B cell (primary cell): ENCODE results near the gene CSF1R. TPM values are rescaled to one million over a fixed set of nuclear protein-coding genes. Genes with fewer than 3 reads are reported as not detected.
A peak's percentile ranks its signal among the peaks of the same experiment; 100 is the strongest.

ENCODE experiments used
- ATAC-seq: fragments of 200-7000 bp; cut with Tn5 transposase; one replicate; pipeline ENCODE4 v1.10.0; 2021; ENCODE audit warnings: low read depth, mild to moderate bottlenecking, moderate number of reproducible peaks, moderate library complexity
- CTCF ChIA-PET: fragments of 350-600 bp; sonication (Branson Sonifier 250); formaldehyde crosslinking; loops from one replicate; lab custom pipeline; 2021; ENCODE audit warnings: antibody characterized with exemption, inconsistent platforms; lab: Charles Lee
- POLR2A ChIA-PET: fragments of 350-600 bp; sonication (Branson Sonifier 250); formaldehyde crosslinking; loops from one replicate; lab custom pipeline; 2021; ENCODE audit warnings: antibody characterized with exemption; lab: Charles Lee
- DNase-seq: peaks from one replicate; pipeline ENCODE4 v3.0.0; 2013
- H2AFZ ChIP-seq: 2 replicates; pipeline ENCODE4 v1.6.1; 2012; ENCODE audit warnings: mild to moderate bottlenecking, low read depth, low read length; ENCODE audit not compliant: insufficient read depth, poor library complexity, severe bottlenecking
- H3K27ac ChIP-seq, 2 donors: 1 replicate in 1 of 2; 2 replicates in 1 of 2; pipeline ENCODE4 v1.5.1; 2012 to 2013; ENCODE audit warnings: low read length in 2 of 2, mild to moderate bottlenecking in 2 of 2, moderate library complexity in 1 of 2
- H3K27me3 ChIP-seq, 4 experiments: fragments of 200-600 bp in 1 of 4; sonication (generic) in 1 of 4; replicated peaks in 1 of 4; 1 replicate in 2 of 4; 2 replicates in 2 of 4; pipeline versions ENCODE4 v1.6.1 to v1.7.0; 2013 to 2016; ENCODE audit warnings: low read length in 3 of 4, mild to moderate bottlenecking in 2 of 4, mixed read lengths in 1 of 4, moderate library complexity in 1 of 4; ENCODE audit not compliant: insufficient read depth in 4 of 4, control insufficient read depth in 3 of 4; ENCODE audit errors: control extremely low read depth in 1 of 4
- H3K36me3 ChIP-seq, 2 experiments: replicated peaks in 1 of 2; 1 replicate in 1 of 2; 2 replicates in 1 of 2; pipeline versions ENCODE4 v1.6.1 to v1.7.1; 2013; ENCODE audit warnings: low read length in 1 of 2; ENCODE audit not compliant: insufficient read depth in 2 of 2, control insufficient read depth in 1 of 2; ENCODE audit errors: control extremely low read depth in 1 of 2, extremely low read depth in 1 of 2
- H3K4me1 ChIP-seq, 2 donors: fragments of 200-600 bp in 1 of 2; sonication (generic) in 1 of 2; 1 replicate in 1 of 2; 2 replicates in 1 of 2; pipeline versions ENCODE4 v1.5.1 to v1.6.1; 2013 to 2017; ENCODE audit warnings: low read length in 2 of 2; ENCODE audit not compliant: control insufficient read depth in 2 of 2, insufficient read depth in 2 of 2
- H3K4me2 ChIP-seq: replicated peaks from 2 replicates; pipeline ENCODE3; 2012; ENCODE audit warnings: mild to moderate bottlenecking, low read depth, low read length; ENCODE audit not compliant: poor library complexity, severe bottlenecking
- H3K4me3 ChIP-seq, 5 experiments: fragments of 200-600 bp in 1 of 5; sonication (generic) in 1 of 5; 1 replicate in 3 of 5; 2 replicates in 2 of 5; pipeline versions ENCODE4 v1.5.1 to v1.7.0; 2011 to 2016; ENCODE audit warnings: low read length in 4 of 5, mild to moderate bottlenecking in 4 of 5, low read depth in 2 of 5, control low read depth in 1 of 5, moderate library complexity in 1 of 5; ENCODE audit not compliant: insufficient read depth in 1 of 5; ENCODE audit errors: control extremely low read depth in 1 of 5, extremely low read depth in 1 of 5
- H3K79me2 ChIP-seq: fragments of 200-600 bp; sonication (generic); one replicate; pipeline ENCODE4 v1.6.0; 2016; ENCODE audit warnings: low read length; ENCODE audit not compliant: control insufficient read depth, insufficient read depth
- H3K9ac ChIP-seq: fragments of 200-600 bp; sonication (generic); 2 replicates; pipeline ENCODE4 v1.6.1; 2017; ENCODE audit warnings: mild to moderate bottlenecking, low read length, moderate library complexity
- H3K9me3 ChIP-seq, 3 donors: one replicate each; pipeline versions ENCODE4 v1.6.1 to v1.7.1; 2013; ENCODE audit warnings: low read length in 2 of 3; ENCODE audit not compliant: control insufficient read depth in 2 of 3, insufficient read depth in 1 of 3; ENCODE audit errors: control extremely low read depth in 1 of 3
- H4K20me1 ChIP-seq: 2 replicates; pipeline ENCODE4 v1.6.0; 2012; ENCODE audit warnings: mild to moderate bottlenecking, low read length; ENCODE audit not compliant: insufficient read depth, control insufficient read depth, poor library complexity, severe bottlenecking
- H3K27ac Mint-ChIP-seq: one replicate; pipeline ENCODE4 v1.8.0; 2021; ENCODE audit warnings: mixed read lengths
- H3K27me3 Mint-ChIP-seq: one replicate; pipeline ENCODE4 v1.8.0; 2021; ENCODE audit warnings: mixed read lengths
- H3K4me1 Mint-ChIP-seq: one replicate; pipeline ENCODE4 v1.8.0; 2021; ENCODE audit warnings: mixed read lengths
- H3K4me3 Mint-ChIP-seq: one replicate; pipeline ENCODE4 v1.8.0; 2021; ENCODE audit warnings: mixed read lengths
- H3K9me3 Mint-ChIP-seq: one replicate; pipeline ENCODE4 v1.8.0; 2022; ENCODE audit warnings: mixed read lengths; ENCODE audit not compliant: insufficient read depth
- EZH2 ChIP-seq: IDR thresholded peaks from 2 replicates; pipeline ENCODE4 v1.6.1; 2012; ENCODE audit warnings: borderline replicate concordance, low read depth, mild to moderate bottlenecking, moderate library complexity, low read length; ENCODE audit not compliant: insufficient read depth, poor library complexity, severe bottlenecking
- WGBS: methylation state at CpG from one replicate; pipeline ENCODE4 v1.1.5; 2013; ENCODE audit warnings: missing lambda C conversion rate; ENCODE audit not compliant: insufficient coverage; 5-methylcytosine and 5-hydroxymethylcytosine counted together
- intact Hi-C: fragments of 100-400 bp; cut with micrococcal nuclease; formaldehyde crosslinking; loops from one replicate; pipeline ENCODE4 v1.10.0; 2022
- polyA plus RNA-seq: library from polyadenylated mRNA; depleted of rRNA; stranded (reverse); fragments of >200 nt; gene quantifications from 2 replicates; pipeline ENCODE4 v1.2.3, GENCODE V29; 2012
- total RNA-seq, 2 donors: library from RNA; stranded (reverse); fragments of 120-200 nt in 1 of 2; gene quantifications; 1 replicate in 1 of 2; 2 replicates in 1 of 2; pipeline versions ENCODE4 v1.2.3 to v1.2.4, GENCODE V29; 2013 to 2022
- TF ChIP-seq, protein P1 (sequence below): fragments of 200-600 bp; IDR thresholded peaks from one replicate; pipeline ENCODE4 v1.8.0; 2022; ENCODE audit warnings: antibody characterized with exemption, mild to moderate bottlenecking

CSF1R gene
- total and polyA plus RNA-seq, 2 donors (not counting 1 experiment from before 2014, with no cell fraction given) = 1.6 to 2.5 TPM

DNA sequence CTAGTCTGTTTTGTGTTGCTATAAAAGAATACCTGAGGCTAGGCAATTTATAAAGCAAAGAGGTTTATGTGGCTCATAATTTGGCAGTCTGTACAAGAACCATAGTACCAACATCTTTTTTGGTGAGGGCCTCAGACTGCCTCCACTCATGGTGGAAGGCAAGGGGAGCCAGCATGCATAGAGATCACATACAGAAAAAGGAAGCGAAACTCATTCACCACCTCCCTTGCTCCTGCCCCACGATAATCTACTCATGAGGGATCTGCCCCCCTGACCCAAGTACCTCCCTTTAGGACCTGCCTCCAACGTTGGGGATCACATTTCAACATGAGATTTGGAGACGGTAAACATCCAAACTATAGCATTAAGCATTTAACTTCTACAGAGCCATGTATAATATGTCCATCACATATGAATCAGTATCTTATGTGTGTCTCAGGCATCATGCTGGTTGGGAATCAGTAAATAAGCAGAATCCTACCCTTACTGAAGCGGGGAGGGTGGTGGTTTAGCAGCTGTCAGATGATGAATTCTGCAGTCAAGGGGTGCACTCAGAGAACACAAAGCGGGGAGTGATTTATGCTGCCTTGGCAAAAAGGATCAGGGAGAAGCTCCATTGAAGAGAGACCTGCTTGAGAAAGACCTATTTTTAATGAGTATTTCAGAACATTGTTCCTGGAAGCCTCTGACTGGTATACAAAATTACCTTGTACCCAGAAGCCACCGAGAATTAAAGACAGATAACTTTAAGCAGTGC is 51.0 kb downstream of the CSF1R start:
- DNase-seq (peak; percentile 45), ATAC-seq (peak; percentile 84)
- ChIA-PET POLR2A (no interaction called here), CTCF (interaction anchor here (1.3 kb wide), 1 partner anchor 10 kb away, joined by 4 read pairs; no protein-coding TSS in a partner anchor)
- Histone ChIP-seq H3K4me1 (peaks cover 2 to 6% of the 10 kb centered on the region in 2 donors), H3K9ac (no peak overlapping the region), H3K27me3 (no peaks in the 10 kb centered on the region), H3K27ac (no peak overlapping the region), H3K9me3 (no peaks in the 10 kb centered on the region), H3K4me3 (no peak overlapping the region), H4K20me1 (no peaks in the 10 kb centered on the region), H2AFZ (no peak overlapping the region), H3K79me2 (no peaks in the 10 kb centered on the region), H3K4me2 (no peak overlapping the region), H3K36me3 (peaks cover 44 to 86% of the 10 kb centered on the region in 2 experiments)
- peaks cover 13% of the 10 kb centered on the region for H3K4me1 Mint-ChIP-seq
- TF ChIP-seq EZH2 = no peak
- TF ChIP-seq, protein P1, sequence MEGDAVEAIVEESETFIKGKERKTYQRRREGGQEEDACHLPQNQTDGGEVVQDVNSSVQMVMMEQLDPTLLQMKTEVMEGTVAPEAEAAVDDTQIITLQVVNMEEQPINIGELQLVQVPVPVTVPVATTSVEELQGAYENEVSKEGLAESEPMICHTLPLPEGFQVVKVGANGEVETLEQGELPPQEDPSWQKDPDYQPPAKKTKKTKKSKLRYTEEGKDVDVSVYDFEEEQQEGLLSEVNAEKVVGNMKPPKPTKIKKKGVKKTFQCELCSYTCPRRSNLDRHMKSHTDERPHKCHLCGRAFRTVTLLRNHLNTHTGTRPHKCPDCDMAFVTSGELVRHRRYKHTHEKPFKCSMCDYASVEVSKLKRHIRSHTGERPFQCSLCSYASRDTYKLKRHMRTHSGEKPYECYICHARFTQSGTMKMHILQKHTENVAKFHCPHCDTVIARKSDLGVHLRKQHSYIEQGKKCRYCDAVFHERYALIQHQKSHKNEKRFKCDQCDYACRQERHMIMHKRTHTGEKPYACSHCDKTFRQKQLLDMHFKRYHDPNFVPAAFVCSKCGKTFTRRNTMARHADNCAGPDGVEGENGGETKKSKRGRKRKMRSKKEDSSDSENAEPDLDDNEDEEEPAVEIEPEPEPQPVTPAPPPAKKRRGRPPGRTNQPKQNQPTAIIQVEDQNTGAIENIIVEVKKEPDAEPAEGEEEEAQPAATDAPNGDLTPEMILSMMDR = no peak
- intact Hi-C loops = loop anchor here (10.0 kb wide), 1 partner anchor 179 kb away; no protein-coding TSS in a partner anchor
- no peaks in the 10 kb centered on the region for H3K9me3 Mint-ChIP-seq
- H3K4me3 Mint-ChIP-seq = no peak overlapping the region
- WGBS = 55% methylated on average over 5 of the region's 7 CpGs
- no peaks in the 10 kb centered on the region for H3K27me3 Mint-ChIP-seq
- no peak overlapping the region for H3K27ac Mint-ChIP-seq

GRCh38 chr5:150034662-150035061 is 51.7 kb downstream of the CSF1R start:
- no peak for ATAC-seq
- peaks cover 40 to 88% of the 10 kb centered on the region in 2 experiments for H3K36me3 ChIP-seq
- no peaks in the 10 kb centered on the region for H3K9me3 ChIP-seq
- TF ChIP-seq, protein P1 = no peak
- TF ChIP-seq EZH2 = no peak
- no peak overlapping the region for H3K9ac ChIP-seq
- intact Hi-C loops = loop anchor here (10.0 kb wide), 1 partner anchor 180 kb away; no protein-coding TSS in a partner anchor
- CTCF ChIA-PET = interaction anchor here (1.3 to 1.4 kb wide), 2 partner anchors 9 to 89 kb away, joined by 3 to 4 read pairs; no protein-coding TSS in a partner anchor
- H3K4me2 ChIP-seq = no peak overlapping the region
- peaks cover 2 to 6% of the 10 kb centered on the region in 2 donors for H3K4me1 ChIP-seq
- H2AFZ ChIP-seq = no peak overlapping the region
- H3K27me3 ChIP-seq = no peaks in the 10 kb centered on the region
- no peak overlapping the region for H3K4me3 ChIP-seq
- H3K27ac ChIP-seq = no peak overlapping the region
- Mint-ChIP-seq H3K27ac (no peak overlapping the region), H3K4me1 (peaks cover 13% of the 10 kb centered on the region), H3K27me3 (no peaks in the 10 kb centered on the region), H3K9me3 (no peaks in the 10 kb centered on the region), H3K4me3 (no peak overlapping the region)
- no peak for DNase-seq
- 100% methylated on average over 2 of the region's 4 CpGs for WGBS
- H3K79me2 ChIP-seq = no peaks in the 10 kb centered on the region
- H4K20me1 ChIP-seq = no peaks in the 10 kb centered on the region
- POLR2A ChIA-PET = interaction anchor here (0.5 kb wide), 1 partner anchor 12 kb away, joined by 4 read pairs; no protein-coding TSS in a partner anchor
